ENCODE results near the gene TENT5A.

The TENT5A gene
- 13.5 to 25.9 (median 20.1) reads per million in 3 donors for total RNA-seq

GRCh38 chr6:81752084-81752920 lies at the start of gene TENT5A:
TSS of gene TENT5A (minus strand) at chr6:81752681. CDS start at chr6:81752141, 540 bp downstream.
- Histone ChIP-seq H3K4me1 (ENCODE audit: control insufficient read depth, insufficient read depth, low read length, poor library complexity, severe bottlenecking) (peaks cover 14% of the 10 kb centered on the region), H3K27ac (ENCODE audit: insufficient read depth, low read length, poor library complexity, severe bottlenecking) (peak within 1 kb of the TSS; percentile 75), H3K4me3 (ENCODE audit: insufficient read depth, low read depth, low read length, poor library complexity, severe bottlenecking) (peak within 1 kb of the TSS; percentile 95), H3K27me3 (replicated peaks; ENCODE audit: control insufficient read depth, insufficient read depth, low read length, poor library complexity, severe bottlenecking) (no peaks in the 10 kb centered on the region), H3K36me3 (ENCODE audit: control insufficient read depth, insufficient read depth, low read length) (no peaks in the 10 kb centered on the region), H3K9me3 (ENCODE audit: control insufficient read depth, low read length) (no peaks in the 10 kb centered on the region)
- peak; percentile 64 to 75 (median 65) for DNase-seq

DNA sequence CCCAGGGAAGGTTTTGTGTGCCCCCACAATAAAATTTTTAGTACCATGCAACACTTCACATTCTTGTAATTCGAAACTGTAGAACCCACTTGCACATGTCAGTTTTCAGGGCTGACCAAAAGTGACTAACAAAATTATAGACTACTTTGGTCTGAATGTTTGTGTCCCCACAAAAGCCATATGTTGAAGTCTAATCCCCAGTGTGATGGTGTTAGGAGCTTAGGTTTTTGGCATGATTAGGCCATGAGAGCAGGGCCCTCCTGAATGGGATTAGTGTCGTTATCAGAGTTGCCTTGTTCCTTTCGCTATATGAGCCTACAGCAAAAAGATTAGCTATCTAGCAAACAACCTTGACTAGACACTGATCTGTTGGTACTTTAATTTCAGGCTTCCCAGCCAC lies 49.0 kb upstream of the TENT5A start:
- Histone ChIP-seq H3K36me3 (ENCODE audit: control insufficient read depth, insufficient read depth, low read length) (no peaks in the 10 kb centered on the region), H3K9me3 (ENCODE audit: control insufficient read depth, low read length) (no peaks in the 10 kb centered on the region), H3K4me3 (ENCODE audit: insufficient read depth, low read depth, low read length, poor library complexity, severe bottlenecking) (no peak overlapping the region), H3K27ac (ENCODE audit: insufficient read depth, low read length, poor library complexity, severe bottlenecking) (no peak overlapping the region), H3K4me1 (ENCODE audit: control insufficient read depth, insufficient read depth, low read length, poor library complexity, severe bottlenecking) (no peaks in the 10 kb centered on the region), H3K27me3 (replicated peaks; ENCODE audit: control insufficient read depth, insufficient read depth, low read length, poor library complexity, severe bottlenecking) (no peaks in the 10 kb centered on the region)
- no peak for DNase-seq

GRCh38 chr6:81800666-81801065 lies 48.2 kb upstream of the TENT5A start:
- H3K4me3 ChIP-seq (ENCODE audit: insufficient read depth, low read depth, low read length, poor library complexity, severe bottlenecking): no peak overlapping the region
- H3K36me3 ChIP-seq (ENCODE audit: control insufficient read depth, insufficient read depth, low read length): no peaks in the 10 kb centered on the region
- H3K27me3 ChIP-seq (replicated peaks; ENCODE audit: control insufficient read depth, insufficient read depth, low read length, poor library complexity, severe bottlenecking): no peaks in the 10 kb centered on the region
- H3K27ac ChIP-seq (ENCODE audit: insufficient read depth, low read length, poor library complexity, severe bottlenecking): no peak overlapping the region
- no peaks in the 10 kb centered on the region for H3K9me3 ChIP-seq (ENCODE audit: control insufficient read depth, low read length)
- DNase-seq: no peak
- no peaks in the 10 kb centered on the region for H3K4me1 ChIP-seq (ENCODE audit: control insufficient read depth, insufficient read depth, low read length, poor library complexity, severe bottlenecking)

DNA sequence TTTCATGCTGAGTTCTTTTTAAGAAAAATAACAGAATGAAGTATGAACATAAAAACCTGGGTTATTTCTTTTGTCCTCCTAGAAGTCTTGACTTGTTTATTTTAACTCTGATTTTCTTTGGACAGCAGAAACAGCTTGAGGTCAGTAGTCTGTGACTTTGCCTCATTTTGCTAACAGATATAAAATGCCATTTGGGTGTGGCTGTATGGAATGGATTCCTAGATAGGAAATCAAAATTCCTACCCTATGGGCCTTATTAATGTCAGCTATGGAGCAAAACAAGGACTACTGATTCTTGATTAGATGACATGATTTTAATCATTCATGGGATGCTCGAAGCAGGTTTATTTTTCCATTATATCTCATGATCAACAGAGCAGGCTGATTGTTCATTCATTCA lies 46.8 kb upstream of the TENT5A start:
- no peaks in the 10 kb centered on the region for H3K9me3 ChIP-seq (ENCODE audit: control insufficient read depth, low read length)
- no peaks in the 10 kb centered on the region for H3K4me1 ChIP-seq (ENCODE audit: control insufficient read depth, insufficient read depth, low read length, poor library complexity, severe bottlenecking)
- no peaks in the 10 kb centered on the region for H3K36me3 ChIP-seq (ENCODE audit: control insufficient read depth, insufficient read depth, low read length)
- no peak overlapping the region for H3K4me3 ChIP-seq (ENCODE audit: insufficient read depth, low read depth, low read length, poor library complexity, severe bottlenecking)
- no peak for DNase-seq
- no peaks in the 10 kb centered on the region for H3K27me3 ChIP-seq (replicated peaks; ENCODE audit: control insufficient read depth, insufficient read depth, low read length, poor library complexity, severe bottlenecking)
- no peak overlapping the region for H3K27ac ChIP-seq (ENCODE audit: insufficient read depth, low read length, poor library complexity, severe bottlenecking)

DNA sequence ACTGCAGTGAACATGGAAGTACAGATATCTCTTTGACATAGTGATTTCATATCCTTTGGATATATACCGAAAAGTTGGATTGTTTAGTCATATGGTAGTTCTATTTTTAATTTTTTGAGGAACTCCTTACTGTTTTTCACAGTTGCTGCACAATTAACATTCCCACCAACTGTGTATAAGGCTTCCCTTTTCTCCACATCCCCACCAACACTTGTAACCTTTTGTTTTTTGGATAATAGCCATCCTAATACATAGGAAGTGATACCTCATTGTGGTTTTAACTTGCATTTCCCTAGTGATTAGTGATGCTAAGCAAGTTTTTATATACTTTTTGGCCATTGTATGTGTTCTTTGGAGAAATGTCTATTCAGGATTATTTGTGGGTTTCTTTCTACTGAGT lies 45.1 kb upstream of the TENT5A start:
- Histone ChIP-seq H3K9me3 (ENCODE audit: control insufficient read depth, low read length) (no peaks in the 10 kb centered on the region), H3K27ac (ENCODE audit: insufficient read depth, low read length, poor library complexity, severe bottlenecking) (no peak overlapping the region), H3K4me3 (ENCODE audit: insufficient read depth, low read depth, low read length, poor library complexity, severe bottlenecking) (no peak overlapping the region), H3K4me1 (ENCODE audit: control insufficient read depth, insufficient read depth, low read length, poor library complexity, severe bottlenecking) (no peaks in the 10 kb centered on the region), H3K27me3 (replicated peaks; ENCODE audit: control insufficient read depth, insufficient read depth, low read length, poor library complexity, severe bottlenecking) (no peaks in the 10 kb centered on the region), H3K36me3 (ENCODE audit: control insufficient read depth, insufficient read depth, low read length) (no peaks in the 10 kb centered on the region)
- no peak for DNase-seq

DNA sequence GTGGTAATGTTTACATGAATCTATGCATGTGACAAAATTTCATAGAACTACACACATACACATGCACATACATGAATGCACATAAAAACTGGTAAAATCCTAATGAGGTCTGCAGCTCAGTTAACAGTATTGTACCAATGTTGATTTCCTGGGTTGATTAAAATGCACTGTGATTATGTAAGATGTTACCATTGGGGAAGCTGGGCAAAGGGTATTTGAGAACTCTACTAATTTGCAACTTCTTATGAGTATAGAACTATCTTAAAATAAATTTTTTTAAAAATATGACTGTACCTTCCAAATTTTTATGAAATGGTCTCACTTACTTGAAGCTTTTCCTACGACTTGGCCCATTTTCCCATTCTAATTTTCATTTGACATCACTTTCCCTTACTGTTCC lies 43.4 kb upstream of the TENT5A start:
- no peak for DNase-seq

DNA sequence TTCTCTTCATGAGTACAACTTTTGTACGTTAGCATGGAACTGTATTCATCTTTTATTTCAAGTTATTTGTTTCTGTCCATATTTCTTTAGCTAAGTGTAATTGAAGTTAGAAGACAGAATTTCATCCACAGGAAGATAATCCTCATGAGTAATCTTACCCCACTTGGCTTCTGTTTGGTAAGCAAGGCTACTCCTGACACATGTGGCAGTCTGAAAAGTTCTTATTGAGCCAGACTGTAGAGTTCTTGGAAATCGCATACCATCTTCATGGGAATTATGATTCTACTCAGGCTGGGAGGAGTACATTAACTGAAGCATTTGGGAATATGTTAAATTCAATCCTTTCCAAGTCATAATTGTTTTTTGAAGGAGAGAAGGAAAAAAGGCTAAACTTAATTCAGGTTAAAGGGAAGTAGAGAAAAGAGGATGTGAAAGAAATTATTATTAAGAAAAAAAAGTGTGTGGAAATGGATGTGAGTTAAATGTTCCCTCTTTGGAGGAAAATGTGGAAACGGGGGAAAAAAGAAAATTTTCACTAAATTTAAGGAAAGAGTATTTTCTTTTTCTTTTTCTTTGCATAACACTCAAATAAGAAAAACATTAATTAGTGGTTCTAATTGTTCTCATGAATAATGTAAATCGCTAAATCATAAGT lies 41.5 kb upstream of the TENT5A start:
- H3K4me3 ChIP-seq (ENCODE audit: insufficient read depth, low read depth, low read length, poor library complexity, severe bottlenecking): no peak overlapping the region
- no peak for DNase-seq
- no peak overlapping the region for H3K27ac ChIP-seq (ENCODE audit: insufficient read depth, low read length, poor library complexity, severe bottlenecking)
- H3K36me3 ChIP-seq (ENCODE audit: control insufficient read depth, insufficient read depth, low read length): no peaks in the 10 kb centered on the region
- no peaks in the 10 kb centered on the region for H3K27me3 ChIP-seq (replicated peaks; ENCODE audit: control insufficient read depth, insufficient read depth, low read length, poor library complexity, severe bottlenecking)
- H3K9me3 ChIP-seq (ENCODE audit: control insufficient read depth, low read length): no peaks in the 10 kb centered on the region
- no peaks in the 10 kb centered on the region for H3K4me1 ChIP-seq (ENCODE audit: control insufficient read depth, insufficient read depth, low read length, poor library complexity, severe bottlenecking)

More for the DNA sequence above, 43.4 kb upstream of the TENT5A start:
- Histone ChIP-seq H3K4me1 (ENCODE audit: control insufficient read depth, insufficient read depth, low read length, poor library complexity, severe bottlenecking) (no peaks in the 10 kb centered on the region), H3K4me3 (ENCODE audit: insufficient read depth, low read depth, low read length, poor library complexity, severe bottlenecking) (no peak overlapping the region), H3K9me3 (ENCODE audit: control insufficient read depth, low read length) (no peaks in the 10 kb centered on the region), H3K36me3 (ENCODE audit: control insufficient read depth, insufficient read depth, low read length) (no peaks in the 10 kb centered on the region), H3K27me3 (replicated peaks; ENCODE audit: control insufficient read depth, insufficient read depth, low read length, poor library complexity, severe bottlenecking) (no peaks in the 10 kb centered on the region), H3K27ac (ENCODE audit: insufficient read depth, low read length, poor library complexity, severe bottlenecking) (no peak overlapping the region)

DNA sequence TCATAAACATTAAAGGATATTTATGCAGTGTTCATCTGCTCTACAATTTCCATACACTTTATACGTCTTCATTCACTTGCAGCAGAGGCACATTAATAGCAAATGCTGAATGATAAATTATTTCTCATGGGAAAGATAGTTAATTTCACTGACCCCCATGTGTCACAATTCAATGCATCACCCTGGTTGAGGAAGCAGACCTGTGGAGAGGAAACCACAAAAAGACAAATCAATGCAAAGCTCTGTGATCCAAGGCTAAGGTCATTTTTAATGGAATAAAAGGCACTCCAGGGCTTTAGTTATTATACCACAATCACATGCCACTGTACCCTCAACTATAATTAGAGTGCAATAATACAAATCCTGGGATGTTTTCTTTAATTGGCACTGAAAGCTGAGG lies 40.3 kb upstream of the TENT5A start:
- H3K4me1 ChIP-seq (ENCODE audit: control insufficient read depth, insufficient read depth, low read length, poor library complexity, severe bottlenecking): no peaks in the 10 kb centered on the region
- no peak for DNase-seq

GRCh38 chr6:81791756-81792155 lies 39.3 kb upstream of the TENT5A start:
- no peak overlapping the region for H3K4me3 ChIP-seq (ENCODE audit: insufficient read depth, low read depth, low read length, poor library complexity, severe bottlenecking)

More for the DNA sequence above, 40.3 kb upstream of the TENT5A start:
- H3K4me3 ChIP-seq (ENCODE audit: insufficient read depth, low read depth, low read length, poor library complexity, severe bottlenecking): no peak overlapping the region
- H3K27me3 ChIP-seq (replicated peaks; ENCODE audit: control insufficient read depth, insufficient read depth, low read length, poor library complexity, severe bottlenecking): no peaks in the 10 kb centered on the region
- H3K9me3 ChIP-seq (ENCODE audit: control insufficient read depth, low read length): no peaks in the 10 kb centered on the region
- no peak overlapping the region for H3K27ac ChIP-seq (ENCODE audit: insufficient read depth, low read length, poor library complexity, severe bottlenecking)
- H3K36me3 ChIP-seq (ENCODE audit: control insufficient read depth, insufficient read depth, low read length): no peaks in the 10 kb centered on the region

GRCh38 chr6:81790034-81790433 lies 37.6 kb upstream of the TENT5A start:
- H3K9me3 ChIP-seq (ENCODE audit: control insufficient read depth, low read length): no peaks in the 10 kb centered on the region
- no peaks in the 10 kb centered on the region for H3K4me1 ChIP-seq (ENCODE audit: control insufficient read depth, insufficient read depth, low read length, poor library complexity, severe bottlenecking)
- no peak for DNase-seq

More at GRCh38 chr6:81791756-81792155, 39.3 kb upstream of the TENT5A start:
- Histone ChIP-seq H3K9me3 (ENCODE audit: control insufficient read depth, low read length) (no peaks in the 10 kb centered on the region), H3K36me3 (ENCODE audit: control insufficient read depth, insufficient read depth, low read length) (no peaks in the 10 kb centered on the region), H3K27ac (ENCODE audit: insufficient read depth, low read length, poor library complexity, severe bottlenecking) (no peak overlapping the region), H3K4me1 (ENCODE audit: control insufficient read depth, insufficient read depth, low read length, poor library complexity, severe bottlenecking) (no peaks in the 10 kb centered on the region), H3K27me3 (replicated peaks; ENCODE audit: control insufficient read depth, insufficient read depth, low read length, poor library complexity, severe bottlenecking) (no peaks in the 10 kb centered on the region)
- no peak for DNase-seq

More at GRCh38 chr6:81790034-81790433, 37.6 kb upstream of the TENT5A start:
- Histone ChIP-seq H3K4me3 (ENCODE audit: insufficient read depth, low read depth, low read length, poor library complexity, severe bottlenecking) (no peak overlapping the region), H3K36me3 (ENCODE audit: control insufficient read depth, insufficient read depth, low read length) (no peaks in the 10 kb centered on the region), H3K27ac (ENCODE audit: insufficient read depth, low read length, poor library complexity, severe bottlenecking) (no peak overlapping the region), H3K27me3 (replicated peaks; ENCODE audit: control insufficient read depth, insufficient read depth, low read length, poor library complexity, severe bottlenecking) (no peaks in the 10 kb centered on the region)
